Fibroblast of lung (primary cell): ENCODE measurements around the gene PPM1D.

Source experiments
- CTCF ChIP-seq, 2 donors: IDR thresholded peaks in 1 of 2; conservative IDR thresholded peaks in 1 of 2; 1 replicate in 1 of 2; 2 replicates in 1 of 2; pipeline ENCODE4 v1.5.1; 2011 to 2012; ENCODE audit warnings: low read length in 2 of 2, control low read depth in 1 of 2, inconsistent platforms in 1 of 2, low read depth in 1 of 2, mild to moderate bottlenecking in 1 of 2
- EZH2 ChIP-seq: IDR thresholded peaks from 2 replicates; pipeline ENCODE4 v1.5.1; 2012; ENCODE audit warnings: low read length, control low read depth, mild to moderate bottlenecking; ENCODE audit errors: missing control alignments

- TF ChIP-seq CTCF (conservative IDR thresholded peaks at IDR 0.05 in 1 of 2, IDR thresholded peaks at IDR 0.05 in 1 of 2; ENCODE audit: low read depth in 1 of 2, low read length in 2 of 2) (no peak), EZH2 (no peak)
Observed at GRCh38 chr17:60653569-60653968, 53.6 kb downstream of the PPM1D start.
